Neural crest cell (in vitro differentiated cells): ENCODE data around the gene RAB17. TPM values are rescaled to one million over a fixed set of nuclear protein-coding genes. Genes with fewer than 3 reads are reported as not detected.

Experiments
- DNase-seq: peaks from one replicate; pipeline ENCODE4 v3.0.0; 2021; ENCODE audit warnings: low read depth, mixed read lengths, low spot score
- H3K27ac Mint-ChIP-seq: one replicate; pipeline ENCODE4 v1.8.0; 2021; ENCODE audit warnings: mild to moderate bottlenecking, mixed read lengths; ENCODE audit not compliant: unreplicated experiment
- H3K27me3 Mint-ChIP-seq: 2 replicates; pipeline ENCODE4 v1.8.0; 2021; ENCODE audit warnings: low read depth, mild to moderate bottlenecking, mixed read lengths
- H3K36me3 Mint-ChIP-seq: 2 replicates; pipeline ENCODE4 v1.8.0; 2021; ENCODE audit warnings: low read depth, mild to moderate bottlenecking, mixed read lengths
- H3K4me1 Mint-ChIP-seq: 2 replicates; pipeline ENCODE4 v1.8.0; 2021; ENCODE audit warnings: mixed read lengths
- H3K4me3 Mint-ChIP-seq: one replicate; pipeline ENCODE4 v1.8.0; 2021; ENCODE audit warnings: mild to moderate bottlenecking, mixed read lengths
- H3K9me3 Mint-ChIP-seq: 2 replicates; pipeline ENCODE4 v1.8.0; 2021; ENCODE audit warnings: mixed read lengths
- total RNA-seq: library from RNA; stranded (reverse); gene quantifications from 2 replicates; pipeline ENCODE4 v1.2.1, GENCODE V29; 2021
- TF ChIP-seq, protein P1 (sequence below): fragments of 200-600 bp; sonication (generic); conservative IDR thresholded peaks from 2 replicates; pipeline ENCODE4 v1.5.0; 2021; ENCODE audit warnings: antibody characterized with exemption, mild to moderate bottlenecking

The RAB17 gene
- total RNA-seq, 1 donor from 2014 or later, result not detected

DNA sequence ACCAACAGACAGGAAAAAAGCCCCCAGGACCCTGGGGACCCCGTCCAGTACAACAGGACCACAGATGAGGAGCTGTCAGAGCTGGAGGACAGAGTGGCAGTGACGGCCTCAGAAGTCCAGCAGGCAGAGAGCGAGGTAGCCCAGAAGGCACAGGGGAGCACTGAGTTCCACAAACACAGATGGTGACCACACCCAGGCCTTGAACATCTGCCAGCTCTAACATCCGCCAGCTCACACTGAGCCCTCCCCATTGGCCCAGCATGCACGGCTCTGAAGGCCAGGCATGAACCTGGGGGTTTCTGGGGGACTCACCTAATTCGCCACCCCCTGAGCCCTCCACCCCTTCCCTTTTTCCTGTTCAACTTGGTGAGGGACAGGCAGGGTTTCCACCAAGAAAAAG is 49.7 kb downstream of the RAB17 start:
- H3K27ac Mint-ChIP-seq, result no peak overlapping the region
- H3K27me3 Mint-ChIP-seq, result no peaks in the 10 kb centered on the region
- peaks cover 3% of the 10 kb centered on the region for H3K9me3 Mint-ChIP-seq
- H3K4me1 Mint-ChIP-seq, result peaks cover 8% of the 10 kb centered on the region
- H3K4me3 Mint-ChIP-seq, result no peak overlapping the region
- H3K36me3 Mint-ChIP-seq, result no peaks in the 10 kb centered on the region
- TF ChIP-seq, protein P1, sequence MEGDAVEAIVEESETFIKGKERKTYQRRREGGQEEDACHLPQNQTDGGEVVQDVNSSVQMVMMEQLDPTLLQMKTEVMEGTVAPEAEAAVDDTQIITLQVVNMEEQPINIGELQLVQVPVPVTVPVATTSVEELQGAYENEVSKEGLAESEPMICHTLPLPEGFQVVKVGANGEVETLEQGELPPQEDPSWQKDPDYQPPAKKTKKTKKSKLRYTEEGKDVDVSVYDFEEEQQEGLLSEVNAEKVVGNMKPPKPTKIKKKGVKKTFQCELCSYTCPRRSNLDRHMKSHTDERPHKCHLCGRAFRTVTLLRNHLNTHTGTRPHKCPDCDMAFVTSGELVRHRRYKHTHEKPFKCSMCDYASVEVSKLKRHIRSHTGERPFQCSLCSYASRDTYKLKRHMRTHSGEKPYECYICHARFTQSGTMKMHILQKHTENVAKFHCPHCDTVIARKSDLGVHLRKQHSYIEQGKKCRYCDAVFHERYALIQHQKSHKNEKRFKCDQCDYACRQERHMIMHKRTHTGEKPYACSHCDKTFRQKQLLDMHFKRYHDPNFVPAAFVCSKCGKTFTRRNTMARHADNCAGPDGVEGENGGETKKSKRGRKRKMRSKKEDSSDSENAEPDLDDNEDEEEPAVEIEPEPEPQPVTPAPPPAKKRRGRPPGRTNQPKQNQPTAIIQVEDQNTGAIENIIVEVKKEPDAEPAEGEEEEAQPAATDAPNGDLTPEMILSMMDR, result no peak
- DNase-seq, result no peak

DNA sequence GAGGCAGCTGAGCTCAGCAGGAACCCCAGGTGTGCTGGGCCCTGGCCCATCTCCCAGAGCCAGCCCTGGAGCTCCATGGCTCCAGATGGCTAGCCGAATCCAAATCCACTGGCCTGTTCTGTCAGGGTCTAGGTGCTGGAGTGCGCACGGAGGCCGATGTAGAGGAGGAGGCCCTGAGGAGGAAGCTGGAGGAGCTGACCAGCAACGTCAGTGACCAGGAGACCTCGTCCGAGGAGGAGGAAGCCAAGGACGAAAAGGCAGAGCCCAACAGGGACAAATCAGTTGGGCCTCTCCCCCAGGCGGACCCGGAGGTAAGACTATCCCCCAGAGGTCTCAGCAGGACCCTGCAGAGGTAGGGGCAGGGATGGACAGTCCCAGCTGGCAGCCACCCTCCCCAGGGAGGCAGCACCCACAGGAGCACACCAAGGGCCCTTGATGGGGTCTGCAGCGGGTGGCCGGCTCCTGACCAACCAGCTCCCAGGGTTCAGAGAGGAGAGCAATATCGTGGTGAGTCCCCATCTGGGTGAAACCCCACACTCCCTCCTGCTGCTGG is 50.2 kb downstream of the RAB17 start:
- TF ChIP-seq, protein P1, result no peak
- Mint-ChIP-seq H3K9me3 (peaks cover 3% of the 10 kb centered on the region), H3K27ac (no peak overlapping the region), H3K4me1 (peaks cover 8% of the 10 kb centered on the region), H3K27me3 (no peaks in the 10 kb centered on the region), H3K36me3 (no peaks in the 10 kb centered on the region), H3K4me3 (no peak overlapping the region)
- DNase-seq, result no peak

GRCh38 chr2:237539681-237540080 is 50.9 kb downstream of the RAB17 start:
- H3K9me3 Mint-ChIP-seq, result peaks cover 3% of the 10 kb centered on the region
- no peak for DNase-seq
- no peak overlapping the region for H3K27ac Mint-ChIP-seq
- no peak overlapping the region for H3K4me3 Mint-ChIP-seq
- H3K27me3 Mint-ChIP-seq, result no peaks in the 10 kb centered on the region
- H3K4me1 Mint-ChIP-seq, result peaks cover 8% of the 10 kb centered on the region
- TF ChIP-seq, protein P1, result no peak
- no peaks in the 10 kb centered on the region for H3K36me3 Mint-ChIP-seq

DNA sequence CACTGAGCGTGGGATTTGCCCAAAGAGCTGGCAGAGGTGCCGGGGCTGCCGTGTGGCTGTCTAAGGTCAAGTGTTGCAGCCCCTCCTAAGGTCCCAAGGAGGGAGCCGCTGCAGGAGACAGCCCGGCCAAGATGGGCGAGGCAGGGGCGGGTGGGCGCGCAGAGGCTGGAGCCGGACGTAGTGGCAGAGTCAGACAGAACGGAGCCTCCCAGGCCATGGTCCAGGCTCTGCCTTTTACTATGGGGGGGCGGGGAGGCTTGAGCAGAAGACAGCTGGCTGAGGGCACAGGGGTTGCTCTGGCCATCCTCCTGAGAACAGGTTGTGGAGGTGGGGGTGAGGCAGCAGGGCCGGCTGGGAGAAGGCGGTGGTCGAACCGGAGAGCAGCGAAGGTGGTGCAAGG is 51.6 kb downstream of the RAB17 start:
- no peak overlapping the region for H3K4me3 Mint-ChIP-seq
- H3K27me3 Mint-ChIP-seq, result no peaks in the 10 kb centered on the region
- H3K4me1 Mint-ChIP-seq, result peaks cover 8% of the 10 kb centered on the region
- H3K27ac Mint-ChIP-seq, result no peak overlapping the region
- TF ChIP-seq, protein P1, result no peak
- no peak for DNase-seq
- no peaks in the 10 kb centered on the region for H3K36me3 Mint-ChIP-seq
- H3K9me3 Mint-ChIP-seq, result peaks cover 3% of the 10 kb centered on the region

DNA sequence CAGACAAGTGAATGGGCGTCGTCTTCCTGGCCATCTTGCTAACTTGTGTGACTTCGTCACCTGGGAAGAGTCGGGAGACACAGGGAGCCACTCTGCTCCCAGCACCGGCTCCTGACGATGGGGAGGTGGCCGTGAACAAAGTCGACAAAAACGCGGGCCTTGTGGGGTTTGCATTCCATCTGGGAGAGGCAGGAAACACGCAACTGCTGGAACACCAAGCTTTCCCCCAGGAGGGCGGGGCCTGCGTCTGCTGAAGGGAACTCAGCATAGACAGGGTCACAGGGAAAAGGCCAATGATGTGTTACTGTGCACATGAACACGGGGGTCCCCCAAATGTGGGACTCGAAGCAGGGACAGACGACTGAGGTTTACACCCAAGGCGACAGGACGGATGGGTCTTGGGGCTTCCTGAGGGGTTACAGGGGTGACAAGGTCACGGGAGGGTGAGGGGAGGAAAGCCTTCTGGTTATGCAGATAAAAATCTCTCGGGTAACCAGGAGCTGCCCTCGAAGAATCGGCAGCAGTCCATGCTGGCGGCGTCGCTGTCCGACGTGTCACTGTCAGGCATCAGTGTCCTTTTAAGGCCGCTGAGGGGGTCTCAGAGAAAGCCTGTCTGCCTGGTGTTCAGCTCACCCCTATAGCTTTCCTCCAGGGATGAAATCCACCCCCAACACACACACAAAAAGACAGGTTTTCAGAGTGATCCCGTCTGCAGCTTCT is 52.4 kb downstream of the RAB17 start:
- Mint-ChIP-seq H3K4me3 (no peak overlapping the region), H3K27ac (no peak overlapping the region), H3K36me3 (no peaks in the 10 kb centered on the region), H3K9me3 (peaks cover 3% of the 10 kb centered on the region), H3K27me3 (no peaks in the 10 kb centered on the region), H3K4me1 (peaks cover 8% of the 10 kb centered on the region)
- no peak for DNase-seq
- TF ChIP-seq, protein P1, result no peak
